Cardiac muscle cell (in vitro differentiated cells and primary cell): Measurements from ENCODE around the gene UNC13C. TPM values are rescaled to one million over a fixed set of nuclear protein-coding genes. Genes with fewer than 3 reads are reported as not detected.

Experiments
- DNase-seq, 2 donors: peaks; one replicate each; pipeline versions ENCODE4 v3.0.0 to v3.0.0-alpha.2; 2010 to 2017; ENCODE audit warnings: low read depth in 1 of 2, low spot score in 1 of 2
- H3K27ac ChIP-seq: fragments of 200-600 bp; sonication (generic); 2 replicates; pipeline ENCODE4 v1.5.1; 2016
- H3K27me3 ChIP-seq: fragments of 200-600 bp; sonication (generic); 2 replicates; pipeline ENCODE4 v1.6.0; 2016; ENCODE audit warnings: control low read depth
- H3K36me3 ChIP-seq: fragments of 200-600 bp; sonication (generic); 2 replicates; pipeline ENCODE4 v1.5.1; 2016; ENCODE audit warnings: control low read depth
- H3K4me1 ChIP-seq: fragments of 200-600 bp; sonication (generic); 2 replicates; pipeline ENCODE4 v1.8.1; 2017; ENCODE audit warnings: low read depth, mild to moderate bottlenecking, mixed run types
- H3K4me3 ChIP-seq: fragments of 200-600 bp; sonication (generic); 2 replicates; pipeline ENCODE4 v1.5.1; 2016; ENCODE audit warnings: mild to moderate bottlenecking
- H3K9me3 ChIP-seq: fragments of 200-600 bp; sonication (generic); 2 replicates; pipeline ENCODE4 v1.5.1; 2017; ENCODE audit warnings: low read depth, mild to moderate bottlenecking, control low read depth
- polyA plus RNA-seq: library from polyadenylated mRNA; unstranded; fragments of >200 nt; fragmentation: Nextera tagmentation; extraction: Ambion mirVana; gene quantifications from 2 replicates; pipeline ENCODE4 v1.2.1, GENCODE V29; 2016
- total RNA-seq: library from RNA; depleted of rRNA; stranded (reverse); fragments of >200 nt; gene quantifications from 2 replicates; pipeline ENCODE4 v1.2.3, GENCODE V29; 2016
- TF ChIP-seq, protein P1 (sequence below): IDR thresholded peaks from 2 replicates; pipeline ENCODE4 v1.5.1; 2012; ENCODE audit warnings: low read depth, mild to moderate bottlenecking, low read length

The UNC13C gene
- total and polyA plus RNA-seq, 2 experiments from 2014 or later = under 0.01 TPM; not detected in 1

DNA sequence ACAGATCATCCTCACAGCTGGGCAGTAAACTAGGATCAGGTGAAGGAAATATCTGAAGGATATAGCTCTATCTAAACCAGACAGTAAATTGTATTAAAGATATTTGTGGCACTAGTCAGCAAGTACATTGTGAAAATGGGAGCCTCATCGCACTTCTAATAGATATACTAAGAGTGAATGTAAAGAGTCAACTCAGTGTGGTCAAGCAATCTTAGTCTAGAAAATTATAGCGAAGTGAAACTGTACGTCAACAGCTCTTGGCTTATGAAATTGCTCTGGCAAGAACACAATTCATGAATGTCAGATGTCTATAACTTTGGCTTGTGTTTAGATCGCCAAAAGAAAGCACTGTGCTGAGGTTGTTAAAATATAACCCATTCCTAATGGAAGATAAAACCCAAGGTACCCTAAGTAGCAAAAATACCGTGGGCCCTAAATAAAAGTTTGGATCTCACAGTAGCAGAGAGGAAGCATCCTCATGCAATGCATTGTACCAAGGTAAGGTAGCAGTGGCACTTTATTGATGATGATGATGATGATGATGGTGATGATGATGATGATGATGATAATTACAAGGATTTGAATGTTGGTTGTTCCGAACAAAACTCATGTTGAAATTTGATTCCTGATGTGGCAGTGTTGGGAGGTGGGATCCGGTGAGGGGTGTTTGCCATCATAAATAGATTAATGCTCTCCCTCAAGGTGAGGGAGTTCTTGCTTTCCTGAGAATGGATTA is 228.5 kb downstream of the UNC13C start:
- H3K9me3 ChIP-seq = no peaks in the 10 kb centered on the region
- H3K4me1 ChIP-seq = no peaks in the 10 kb centered on the region
- no peak overlapping the region for H3K4me3 ChIP-seq
- no peaks in the 10 kb centered on the region for H3K36me3 ChIP-seq
- H3K27me3 ChIP-seq = no peaks in the 10 kb centered on the region
- no peak overlapping the region for H3K27ac ChIP-seq
- no peak for DNase-seq
- TF ChIP-seq, protein P1, sequence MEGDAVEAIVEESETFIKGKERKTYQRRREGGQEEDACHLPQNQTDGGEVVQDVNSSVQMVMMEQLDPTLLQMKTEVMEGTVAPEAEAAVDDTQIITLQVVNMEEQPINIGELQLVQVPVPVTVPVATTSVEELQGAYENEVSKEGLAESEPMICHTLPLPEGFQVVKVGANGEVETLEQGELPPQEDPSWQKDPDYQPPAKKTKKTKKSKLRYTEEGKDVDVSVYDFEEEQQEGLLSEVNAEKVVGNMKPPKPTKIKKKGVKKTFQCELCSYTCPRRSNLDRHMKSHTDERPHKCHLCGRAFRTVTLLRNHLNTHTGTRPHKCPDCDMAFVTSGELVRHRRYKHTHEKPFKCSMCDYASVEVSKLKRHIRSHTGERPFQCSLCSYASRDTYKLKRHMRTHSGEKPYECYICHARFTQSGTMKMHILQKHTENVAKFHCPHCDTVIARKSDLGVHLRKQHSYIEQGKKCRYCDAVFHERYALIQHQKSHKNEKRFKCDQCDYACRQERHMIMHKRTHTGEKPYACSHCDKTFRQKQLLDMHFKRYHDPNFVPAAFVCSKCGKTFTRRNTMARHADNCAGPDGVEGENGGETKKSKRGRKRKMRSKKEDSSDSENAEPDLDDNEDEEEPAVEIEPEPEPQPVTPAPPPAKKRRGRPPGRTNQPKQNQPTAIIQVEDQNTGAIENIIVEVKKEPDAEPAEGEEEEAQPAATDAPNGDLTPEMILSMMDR = no peak

DNA sequence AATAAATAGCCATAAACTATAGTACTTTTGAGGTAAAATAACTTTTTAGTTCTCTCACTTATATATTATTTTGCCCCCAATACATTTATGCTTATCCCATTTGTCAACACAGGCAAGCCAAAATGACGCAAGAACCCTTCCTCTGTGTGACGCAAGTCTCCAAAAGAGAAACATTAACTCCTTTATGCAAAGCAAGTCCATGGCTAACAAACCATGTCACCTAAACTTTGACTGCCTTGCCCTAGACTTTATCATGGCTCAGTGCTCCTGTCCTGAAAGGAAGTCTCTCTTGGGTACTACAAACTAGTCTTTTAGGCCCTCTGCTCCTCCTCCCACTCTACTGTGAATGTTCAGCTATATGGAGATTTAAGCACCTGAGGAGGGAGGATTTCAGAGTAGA is 230.5 kb downstream of the UNC13C start:
- Histone ChIP-seq H3K27me3 (no peaks in the 10 kb centered on the region), H3K27ac (no peak overlapping the region), H3K36me3 (no peaks in the 10 kb centered on the region), H3K4me3 (no peak overlapping the region), H3K4me1 (no peaks in the 10 kb centered on the region), H3K9me3 (no peaks in the 10 kb centered on the region)
- TF ChIP-seq, protein P1 = no peak
- no peak for DNase-seq

DNA sequence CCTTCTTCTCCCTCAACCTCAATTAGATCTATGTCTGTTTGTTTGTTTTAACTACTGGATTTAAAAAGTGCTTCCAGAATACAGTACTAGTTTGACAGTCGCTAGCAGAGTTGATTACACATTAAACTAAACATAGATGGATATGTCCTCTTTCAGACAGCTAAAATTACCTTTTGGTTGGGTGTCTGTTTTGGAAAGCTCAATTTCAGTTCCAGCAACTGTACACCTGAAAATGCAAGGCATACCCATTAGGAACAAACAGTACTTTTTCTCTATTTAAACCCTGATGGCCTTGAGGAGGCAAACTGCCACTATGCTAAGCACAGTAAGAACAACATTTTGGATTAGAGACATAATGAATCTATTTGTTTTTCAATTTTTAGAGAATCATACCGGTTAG is 234.4 kb downstream of the UNC13C start:
- TF ChIP-seq, protein P1 = no peak

DNA sequence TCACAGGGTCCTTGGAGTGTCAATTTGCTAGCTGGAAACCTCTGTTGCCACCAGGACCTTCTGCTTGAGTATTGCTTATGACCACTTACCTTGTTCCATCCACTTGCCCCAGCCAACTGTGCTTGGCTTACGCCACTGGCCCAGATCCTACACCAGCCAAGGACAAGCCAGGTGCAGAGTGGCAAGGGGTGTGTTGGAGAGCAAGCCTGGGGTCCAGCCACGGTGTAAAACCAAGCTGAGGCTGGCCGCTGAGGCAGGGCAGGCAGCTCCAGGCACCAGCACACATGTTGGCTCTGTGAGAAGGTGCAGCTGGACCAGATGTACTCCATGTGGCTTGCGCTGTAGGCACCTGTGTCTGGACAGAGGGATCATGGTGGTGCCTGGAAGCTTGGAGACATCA is 248.2 kb downstream of the UNC13C start:
- TF ChIP-seq, protein P1 = no peak
- Histone ChIP-seq H3K36me3 (no peaks in the 10 kb centered on the region), H3K27me3 (no peaks in the 10 kb centered on the region), H3K9me3 (no peaks in the 10 kb centered on the region), H3K4me3 (no peak overlapping the region), H3K27ac (no peak overlapping the region), H3K4me1 (no peaks in the 10 kb centered on the region)
- no peak for DNase-seq

More for the DNA sequence above, 234.4 kb downstream of the UNC13C start:
- no peaks in the 10 kb centered on the region for H3K9me3 ChIP-seq
- H3K27ac ChIP-seq = no peak overlapping the region
- no peaks in the 10 kb centered on the region for H3K27me3 ChIP-seq
- no peaks in the 10 kb centered on the region for H3K4me1 ChIP-seq
- H3K36me3 ChIP-seq = no peaks in the 10 kb centered on the region
- no peak for DNase-seq
- H3K4me3 ChIP-seq = no peak overlapping the region

DNA sequence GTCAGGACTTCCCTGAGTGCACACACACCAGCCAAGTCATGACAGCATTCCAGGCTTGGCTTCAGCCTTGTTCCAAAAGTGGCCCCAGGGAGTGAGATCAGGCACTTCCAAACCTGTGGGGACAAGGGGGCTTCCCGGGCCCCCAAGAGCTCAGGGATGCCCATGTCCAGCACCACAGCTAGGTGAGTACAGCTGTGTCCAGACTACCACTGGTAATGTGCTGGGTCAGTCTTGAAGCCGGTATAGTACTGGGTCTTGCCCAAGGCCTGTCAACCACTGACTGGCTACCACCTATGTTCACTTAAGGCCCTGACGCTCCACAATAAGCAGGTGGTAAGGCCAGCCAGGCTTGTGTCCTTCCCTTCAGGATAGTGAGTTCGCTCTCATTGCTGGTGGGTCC is 249.3 kb downstream of the UNC13C start:
- no peaks in the 10 kb centered on the region for H3K4me1 ChIP-seq

More for the DNA sequence above, 249.3 kb downstream of the UNC13C start:
- no peaks in the 10 kb centered on the region for H3K27me3 ChIP-seq
- no peak for DNase-seq
- TF ChIP-seq, protein P1 = no peak
- H3K9me3 ChIP-seq = no peaks in the 10 kb centered on the region
- H3K36me3 ChIP-seq = no peaks in the 10 kb centered on the region
- no peak overlapping the region for H3K4me3 ChIP-seq
- H3K27ac ChIP-seq = no peak overlapping the region
